T-helper 22 cell (primary cell): Measurements from ENCODE around the gene CDH22.

Source experiments
- DNase-seq: peaks from one replicate; pipeline ENCODE4 v3.0.0-alpha.2; 2020; ENCODE audit warnings: low read depth

The CDH22 gene

GRCh38 chr20:46343348-46343974 lies 35.2 kb upstream of the CDH22 start:
- DNase-seq: no peak

GRCh38 chr20:46342451-46343347 lies 34.4 kb upstream of the CDH22 start:
- DNase-seq: no peak

- no peak for DNase-seq
Observed at GRCh38 chr20:46342010-46342378, 33.7 kb upstream of the CDH22 start.

- DNase-seq: no peak
Observed at GRCh38 chr20:46341074-46342009, 33.0 kb upstream of the CDH22 start.

GRCh38 chr20:46339037-46339436 lies 30.7 kb upstream of the CDH22 start:
- DNase-seq: no peak

GRCh38 chr20:46336735-46337134 lies 28.4 kb upstream of the CDH22 start:
- DNase-seq: no peak

GRCh38 chr20:46334303-46334904 lies 26.1 kb upstream of the CDH22 start:
- no peak for DNase-seq

GRCh38 chr20:46333161-46333991 lies 25.1 kb upstream of the CDH22 start:
- DNase-seq: no peak

GRCh38 chr20:46332373-46333160 lies 24.3 kb upstream of the CDH22 start:
- no peak for DNase-seq

GRCh38 chr20:46331611-46332361 lies 23.5 kb upstream of the CDH22 start:
- no peak for DNase-seq

GRCh38 chr20:46330831-46331371 lies 22.6 kb upstream of the CDH22 start:
- no peak for DNase-seq

GRCh38 chr20:46330072-46330763 lies 21.9 kb upstream of the CDH22 start:
- DNase-seq: no peak

- no peak for DNase-seq
Observed at GRCh38 chr20:46328200-46328882, 20.0 kb upstream of the CDH22 start.

GRCh38 chr20:46327557-46327956 lies 19.3 kb upstream of the CDH22 start:
- no peak for DNase-seq

GRCh38 chr20:46325789-46326188 lies 17.5 kb upstream of the CDH22 start:
- DNase-seq: no peak

- DNase-seq: no peak
Observed at GRCh38 chr20:46324960-46325703, 16.8 kb upstream of the CDH22 start.

GRCh38 chr20:46324379-46324778 lies 16.1 kb upstream of the CDH22 start:
- no peak for DNase-seq
